ENCODE data around the gene SLC37A1. TPM values are rescaled to one million over a fixed set of nuclear protein-coding genes. Genes with fewer than 3 reads are reported as not detected.

SLC37A1 gene
- total RNA-seq, 1 experiment from 2014 or later: not detected

GRCh38 chr21:42560517-42561179 is 47.0 kb downstream of the SLC37A1 start:
- no peak for DNase-seq (ENCODE audit: low read depth)

DNA sequence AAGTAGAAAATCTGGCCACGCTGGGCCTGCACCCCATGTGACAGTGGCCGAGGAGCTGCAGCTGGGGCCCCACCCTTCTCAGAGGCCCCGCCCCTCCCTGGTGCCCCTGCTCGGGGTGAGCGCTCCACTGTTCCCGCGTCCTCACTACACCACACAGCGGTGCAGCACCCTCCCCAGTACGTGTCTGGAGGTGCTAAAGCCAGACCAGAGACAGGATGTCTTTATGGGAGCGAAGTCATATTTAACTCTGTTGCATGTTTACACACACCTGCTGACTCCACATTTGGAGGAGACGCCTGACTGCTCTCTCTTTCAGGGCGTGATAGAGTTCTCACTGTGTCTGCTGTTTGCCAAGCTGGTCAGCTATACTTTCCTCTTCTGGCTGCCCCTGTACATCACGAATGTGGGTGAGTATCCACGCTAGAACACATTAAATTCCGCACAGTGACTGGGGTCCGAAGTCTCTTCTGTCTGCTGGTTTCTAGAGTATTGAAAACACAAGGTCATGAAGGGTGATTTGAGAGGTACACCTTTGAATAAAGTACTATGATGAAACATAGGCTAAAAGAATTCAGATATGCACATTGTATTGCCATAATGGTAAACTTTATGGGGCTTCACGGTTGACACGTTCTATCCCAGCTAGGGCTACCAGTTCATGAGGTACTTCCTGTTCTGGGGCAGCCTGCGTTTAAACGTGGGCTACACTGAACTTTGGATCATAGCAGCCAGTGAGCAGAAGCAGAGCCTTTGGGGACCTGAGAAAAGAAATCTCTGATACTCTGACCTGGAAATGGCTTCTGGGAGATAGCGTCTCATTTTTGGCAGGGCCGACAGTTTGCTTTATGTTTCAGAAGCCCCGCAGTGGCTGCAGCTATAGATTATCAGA is 48.4 kb downstream of the SLC37A1 start:
- DNase-seq (ENCODE audit: low read depth): no peak

DNA sequence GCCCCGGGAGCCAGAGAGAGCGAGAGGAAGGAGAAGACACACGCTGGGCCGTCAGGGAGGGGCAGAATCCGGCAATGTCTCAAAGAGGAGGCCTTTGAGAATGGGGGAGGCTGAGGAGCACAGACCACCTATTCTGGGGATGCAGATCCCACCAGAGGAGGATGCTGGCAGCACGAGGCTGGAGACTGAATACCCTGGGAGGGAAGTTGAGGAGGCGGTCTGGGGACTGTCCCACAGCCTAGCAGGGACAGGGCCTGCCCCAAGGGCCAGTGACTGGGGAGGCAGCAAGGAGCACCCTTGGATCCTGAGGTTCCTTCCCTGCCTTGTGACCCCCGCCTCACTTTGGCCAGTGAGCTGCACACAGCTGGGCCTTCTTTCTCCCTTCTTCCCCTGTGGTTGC is 49.2 kb downstream of the SLC37A1 start:
- no peak for DNase-seq (ENCODE audit: low read depth)

DNA sequence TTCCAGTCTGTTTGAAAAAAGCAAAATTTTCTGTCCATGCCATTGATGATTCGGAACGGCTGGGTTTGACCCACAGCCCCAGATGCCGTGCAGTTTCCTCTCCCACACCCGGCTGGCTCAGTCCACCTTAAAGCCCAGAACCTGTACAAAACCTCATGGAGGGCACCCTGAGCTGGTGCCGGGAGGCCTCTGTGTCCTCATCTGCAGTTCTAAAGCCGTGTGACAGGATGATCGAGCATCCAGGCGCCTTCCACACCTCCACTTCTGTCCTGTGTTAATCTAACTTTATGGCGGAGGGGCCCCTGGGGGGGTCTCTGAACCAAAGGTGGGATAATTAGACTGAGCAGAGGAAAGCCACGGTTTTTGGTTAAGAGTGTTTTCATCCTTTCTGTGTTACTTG is 49.6 kb downstream of the SLC37A1 start:
- DNase-seq (ENCODE audit: low read depth): no peak

GRCh38 chr21:42563686-42564085 is 50.0 kb downstream of the SLC37A1 start:
- DNase-seq (ENCODE audit: low read depth): no peak

DNA sequence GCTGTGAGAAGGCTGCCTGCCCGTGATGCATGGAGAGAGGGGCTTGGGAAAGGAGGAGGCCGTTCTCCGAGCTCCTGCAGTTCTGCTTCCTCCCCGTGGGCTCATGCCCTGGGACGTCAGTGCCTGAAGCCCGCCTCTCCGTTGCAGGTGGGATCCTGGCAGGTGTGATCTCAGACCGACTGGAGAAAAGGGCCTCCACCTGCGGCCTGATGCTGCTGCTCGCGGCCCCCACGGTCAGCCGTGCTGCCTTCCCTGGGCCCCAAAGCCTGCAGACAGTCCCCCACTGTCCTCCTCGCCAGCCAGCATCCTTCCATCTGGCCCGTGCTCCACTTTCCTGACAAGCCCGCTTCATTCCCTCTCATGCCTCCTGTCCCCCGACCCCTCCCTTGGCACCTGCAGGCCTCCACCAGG is 50.9 kb downstream of the SLC37A1 start:
- no peak for DNase-seq (ENCODE audit: low read depth)

DNA sequence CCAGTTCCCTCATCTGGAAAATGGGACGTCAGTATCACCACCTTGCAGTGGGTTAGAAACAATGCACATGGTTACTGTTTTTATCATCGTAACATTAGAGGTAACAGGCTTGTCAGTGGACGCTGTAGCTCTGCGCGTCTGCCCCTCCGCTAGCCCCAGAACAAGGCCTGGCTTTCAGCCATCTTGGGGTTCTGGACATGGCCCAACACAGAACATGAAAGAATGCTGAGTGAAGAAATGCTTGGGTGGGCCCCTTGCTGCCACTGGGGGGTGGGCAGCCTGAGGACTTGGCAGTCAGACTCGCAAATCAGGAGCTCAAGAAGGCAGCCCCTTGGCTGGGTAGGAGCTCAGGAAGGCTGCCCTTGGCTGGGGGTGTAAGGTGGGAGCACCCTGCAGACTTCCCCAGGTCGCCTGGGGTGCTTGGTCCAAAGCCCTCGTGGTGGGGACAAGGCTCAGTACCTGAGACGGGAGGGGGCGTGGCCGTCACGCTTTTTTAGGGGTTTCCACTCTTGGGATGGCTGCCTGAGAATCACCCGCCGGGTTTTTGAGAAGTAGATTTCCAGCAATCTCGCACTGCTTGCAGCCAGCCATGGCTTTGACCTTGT is 51.7 kb downstream of the SLC37A1 start:
- no peak for DNase-seq (ENCODE audit: low read depth)

DNA sequence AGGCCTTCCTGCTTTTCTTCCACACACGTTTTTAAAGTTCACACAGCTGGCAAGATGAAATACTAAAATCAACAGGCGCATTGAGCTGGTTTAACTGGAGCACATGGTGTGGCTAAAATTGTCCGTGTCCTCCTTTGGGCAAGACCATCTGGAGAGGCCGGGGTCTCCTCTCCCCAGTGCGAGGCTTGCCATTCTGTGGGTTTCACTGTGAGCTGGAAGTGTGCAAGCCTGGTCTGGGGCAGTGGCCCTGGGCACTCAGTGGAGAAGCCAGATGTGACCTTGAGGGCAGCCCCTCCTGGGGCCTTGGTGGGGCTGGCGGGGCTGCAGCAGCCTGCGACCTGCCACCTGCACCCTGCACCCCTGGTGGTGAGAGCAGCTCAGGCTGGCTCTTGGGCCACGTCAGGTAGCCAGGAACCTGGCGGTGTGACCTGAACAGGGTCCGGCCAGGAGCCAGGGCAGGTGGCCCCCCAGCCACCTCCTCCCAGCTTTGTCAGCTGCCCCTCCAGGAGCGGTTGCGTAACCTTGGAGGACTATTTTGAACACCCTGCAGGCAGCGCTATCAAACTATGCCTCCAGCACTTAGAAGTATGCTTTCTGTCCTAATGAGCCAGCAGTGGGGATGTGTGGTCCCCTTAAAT is 52.4 kb downstream of the SLC37A1 start:
- no peak for DNase-seq (ENCODE audit: low read depth)

- DNase-seq (ENCODE audit: low read depth): no peak
Observed at GRCh38 chr21:42566524-42567213, 53.0 kb downstream of the SLC37A1 start.

GRCh38 chr21:42567214-42567555 is 53.5 kb downstream of the SLC37A1 start:
- no peak for DNase-seq (ENCODE audit: low read depth)

GRCh38 chr21:42567861-42568260 is 54.2 kb downstream of the SLC37A1 start:
- no peak for DNase-seq (ENCODE audit: low read depth)

DNA sequence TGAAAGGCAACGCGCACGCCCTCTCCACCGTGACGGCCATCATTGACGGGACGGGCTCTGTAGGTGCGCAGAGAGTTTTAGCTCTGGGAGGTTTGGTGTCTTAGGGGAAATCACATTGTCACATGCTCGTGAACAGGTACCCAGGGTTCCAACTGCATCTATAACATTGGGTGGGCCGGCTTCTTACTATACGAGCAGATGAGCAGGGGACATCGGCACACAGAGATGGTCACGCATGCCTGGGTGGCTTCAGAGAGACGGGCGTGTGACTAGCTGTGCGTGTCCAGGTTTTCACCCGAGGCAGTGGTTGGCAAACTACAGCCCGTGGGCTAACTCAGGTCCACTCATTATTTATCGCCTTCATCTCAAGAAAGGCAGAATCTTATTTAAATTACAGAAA is 54.7 kb downstream of the SLC37A1 start:
- no peak for DNase-seq (ENCODE audit: low read depth)

GRCh38 chr21:42568866-42569731 is 55.4 kb downstream of the SLC37A1 start:
- DNase-seq (ENCODE audit: low read depth): no peak

- no peak for DNase-seq (ENCODE audit: low read depth)
Observed at GRCh38 chr21:42569732-42570301, 56.2 kb downstream of the SLC37A1 start.

- no peak for DNase-seq (ENCODE audit: low read depth)
Observed at GRCh38 chr21:42570362-42570761, 56.7 kb downstream of the SLC37A1 start.

DNA sequence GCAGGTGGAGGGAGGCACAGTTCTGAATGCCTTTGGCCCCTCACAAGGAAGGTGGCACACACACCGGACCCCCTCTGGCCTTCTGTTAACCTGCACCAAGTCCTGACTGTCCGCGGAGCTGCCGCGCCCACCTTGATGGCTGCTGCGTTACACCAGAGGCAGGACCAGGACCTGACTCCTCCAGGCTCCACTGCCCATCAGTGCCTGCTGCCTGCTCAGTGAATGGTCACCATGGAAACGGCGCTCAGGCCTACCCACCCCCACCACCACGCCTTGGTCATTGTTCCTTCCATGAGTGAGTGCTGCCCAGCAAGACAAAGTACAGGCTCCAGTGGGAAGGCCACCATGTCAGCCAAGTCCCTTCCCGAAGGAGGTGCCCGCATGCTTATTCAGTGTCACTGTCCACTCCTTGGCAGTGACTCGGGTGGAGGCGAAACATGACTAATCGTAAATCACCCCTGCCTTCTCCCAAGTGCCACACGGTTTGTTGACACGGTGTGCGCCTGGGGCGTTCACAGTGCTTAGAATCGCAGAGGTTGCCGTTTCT is 57.3 kb downstream of the SLC37A1 start:
- no peak for DNase-seq (ENCODE audit: low read depth)

GRCh38 chr21:42571391-42572150 is 57.9 kb downstream of the SLC37A1 start:
- no peak for DNase-seq (ENCODE audit: low read depth)

- no peak for DNase-seq (ENCODE audit: low read depth)
Observed at GRCh38 chr21:42572906-42573495, 59.3 kb downstream of the SLC37A1 start.
